NCI-H2196 treated with DMSO at 0.1 percent for 48 hours (cell line): Measurements from ENCODE around the gene TSPAN18.

Source experiments
- DNase-seq: peaks from one replicate; lab custom pipeline; 2025; ENCODE audit not compliant: unreplicated experiment; lab: John Stamatoyannopoulos, UW

Gene TSPAN18

DNA sequence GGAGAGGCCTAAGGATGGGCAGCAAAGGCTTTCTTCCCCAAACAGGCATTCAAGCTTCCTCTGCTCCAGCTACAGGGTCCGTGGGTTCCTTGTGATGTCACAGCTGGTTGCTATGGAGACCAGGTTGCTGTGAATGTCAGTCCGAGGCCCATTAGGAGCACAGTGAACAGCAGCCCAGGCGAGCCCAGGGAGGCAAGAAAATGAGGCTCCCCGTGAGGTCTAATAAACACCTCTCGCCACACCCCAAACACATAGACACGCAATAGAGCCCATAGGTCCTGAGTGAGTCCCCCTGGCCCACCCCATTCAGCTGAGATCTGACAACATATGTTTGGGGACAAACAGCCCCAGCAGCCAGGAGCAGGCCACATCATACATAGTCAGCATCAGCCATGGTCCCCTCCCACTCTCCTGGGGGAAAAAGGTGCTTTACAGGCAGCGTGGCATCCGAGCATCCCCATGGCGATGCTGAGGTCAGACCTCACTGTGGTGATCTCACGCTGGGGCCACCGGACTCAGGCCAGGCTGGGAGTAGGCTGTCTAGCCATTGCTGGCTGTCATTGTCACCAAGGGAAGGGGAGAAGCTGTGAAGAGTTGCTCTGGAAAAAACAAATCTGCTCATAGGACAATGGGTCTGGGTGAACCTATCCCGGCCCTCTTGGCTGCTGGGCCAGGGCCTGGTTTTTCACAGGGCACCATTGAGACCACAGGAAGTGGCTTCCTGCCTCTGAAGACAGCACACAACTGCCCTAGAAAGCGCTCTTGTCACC lies 247.1 kb downstream of the TSPAN18 start:
- no peak for DNase-seq

DNA sequence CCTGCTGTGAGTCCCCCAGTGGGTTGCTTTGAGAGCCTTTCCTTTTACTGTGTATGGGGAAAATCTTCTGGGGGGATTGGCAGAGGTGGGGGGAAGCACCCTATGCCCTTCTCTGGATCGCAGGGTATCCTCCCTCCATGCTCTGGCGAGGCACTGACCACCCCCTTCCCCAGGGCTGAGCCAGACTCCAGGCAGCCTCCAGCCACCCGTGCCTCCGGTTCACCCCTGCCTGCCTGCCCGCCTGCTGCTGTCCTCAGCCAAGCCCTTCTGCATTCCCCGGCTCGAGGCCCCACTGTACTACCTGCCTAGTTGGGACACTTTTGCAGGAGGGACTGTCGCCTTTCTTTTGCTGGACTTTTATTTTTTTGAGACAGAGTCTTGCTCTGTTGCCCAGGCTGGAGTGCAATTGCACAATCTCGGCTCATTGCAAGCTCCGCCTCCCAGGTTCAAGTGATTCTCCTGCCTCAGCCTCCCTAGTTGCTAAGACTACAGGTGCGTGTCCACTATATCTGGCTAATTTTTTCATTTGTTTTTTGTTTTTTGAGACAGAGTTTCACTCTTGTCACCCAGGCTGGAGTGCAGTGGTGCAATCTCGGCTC lies 247.7 kb downstream of the TSPAN18 start:
- no peak for DNase-seq

DNA sequence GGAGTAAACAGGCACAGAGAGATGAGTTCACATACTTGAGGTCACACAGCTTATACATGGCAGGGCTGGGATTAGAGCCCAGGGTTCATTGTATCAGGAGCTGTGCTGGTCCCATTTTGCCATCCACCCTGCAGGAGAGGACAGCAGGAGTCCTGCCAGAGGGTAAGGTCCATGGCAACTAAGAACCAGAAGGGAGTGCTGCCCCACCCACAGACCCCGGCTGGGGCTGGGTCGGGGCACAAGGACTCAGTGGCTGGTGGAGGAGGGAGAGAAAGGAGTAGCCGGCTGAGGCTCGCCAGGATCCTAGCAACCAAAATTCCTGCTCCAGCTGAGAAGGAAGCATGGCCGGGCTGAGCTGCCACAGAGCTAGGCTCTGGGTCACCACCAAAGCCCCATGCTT lies 249.8 kb downstream of the TSPAN18 start:
- DNase-seq = no peak

DNA sequence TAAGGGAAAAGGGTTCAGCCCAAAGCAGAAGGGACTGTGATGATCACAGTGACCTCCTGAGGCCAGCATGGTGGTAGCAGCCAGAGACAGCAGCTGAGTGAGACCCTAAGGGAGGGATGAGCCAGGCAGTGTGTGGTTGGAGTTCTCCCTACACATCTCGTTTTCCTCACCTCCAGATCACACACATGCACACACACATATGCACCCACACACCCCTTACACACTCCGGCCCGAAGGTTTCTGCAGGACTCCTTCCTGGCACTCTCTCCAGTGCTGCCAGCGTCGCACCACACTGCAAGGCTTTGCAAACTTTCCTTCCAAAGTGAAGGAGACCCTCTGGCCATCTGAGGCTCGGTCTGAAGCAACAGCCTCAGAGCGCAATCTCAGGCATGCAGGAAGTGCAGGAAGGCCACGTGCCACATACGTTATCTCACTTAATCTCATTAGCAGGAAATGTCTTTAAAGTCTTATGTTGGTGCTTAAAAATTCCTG lies 250.8 kb downstream of the TSPAN18 start:
- DNase-seq = no peak

DNA sequence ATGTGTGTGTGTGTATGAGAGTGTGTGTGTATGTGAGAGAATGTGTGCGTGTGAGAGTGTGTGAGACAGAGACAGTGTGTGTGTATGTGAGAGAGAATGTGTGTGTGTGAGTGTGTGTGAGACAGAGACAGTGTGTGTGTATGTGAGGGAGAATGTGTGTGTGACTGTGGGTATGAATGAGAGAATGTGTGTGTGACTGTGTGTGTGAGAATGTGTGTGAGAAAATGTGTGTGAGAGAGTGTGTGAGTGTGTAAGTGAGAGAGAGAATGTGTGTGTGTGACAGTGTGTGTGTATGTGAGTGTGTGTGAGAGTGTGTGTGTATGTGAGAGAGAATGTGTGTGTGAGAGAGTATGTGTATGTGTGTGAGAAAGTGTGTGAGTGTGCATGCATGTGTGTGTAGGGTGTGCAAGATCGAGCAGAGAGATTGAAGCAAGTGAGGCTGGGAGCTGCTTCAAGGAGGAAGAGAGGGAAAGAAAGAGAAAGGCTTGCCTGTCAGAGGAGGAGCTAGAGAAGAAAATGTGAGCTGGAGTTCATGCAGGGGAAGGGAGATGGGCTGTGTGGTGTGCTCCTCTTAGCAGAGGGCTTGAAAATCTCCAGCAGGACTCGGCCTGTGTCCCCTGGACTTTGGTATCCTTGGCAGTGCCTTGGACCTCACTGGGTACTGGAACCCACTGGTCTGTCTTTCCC lies 251.7 kb downstream of the TSPAN18 start:
- peak; percentile 78 for DNase-seq

DNA sequence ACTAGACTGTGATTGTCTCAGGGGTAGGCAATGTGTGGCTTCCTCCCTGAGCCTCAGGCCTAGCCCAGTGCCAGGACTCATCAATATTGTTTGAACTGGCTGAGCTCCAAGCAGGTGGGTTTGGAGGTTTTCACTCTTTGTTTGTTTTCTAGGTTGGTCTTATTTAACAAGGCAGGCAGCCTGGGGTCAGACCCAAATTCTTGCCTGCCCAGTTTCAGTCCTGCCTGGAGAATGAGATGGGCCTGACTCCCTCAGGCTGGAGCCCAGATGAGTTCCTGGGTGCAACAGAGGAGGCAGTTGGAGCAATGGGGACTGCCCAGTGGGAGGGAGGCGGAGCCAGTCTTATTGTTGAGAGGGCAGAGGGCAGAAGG lies 252.2 kb downstream of the TSPAN18 start:
- peak; percentile 96 for DNase-seq

DNA sequence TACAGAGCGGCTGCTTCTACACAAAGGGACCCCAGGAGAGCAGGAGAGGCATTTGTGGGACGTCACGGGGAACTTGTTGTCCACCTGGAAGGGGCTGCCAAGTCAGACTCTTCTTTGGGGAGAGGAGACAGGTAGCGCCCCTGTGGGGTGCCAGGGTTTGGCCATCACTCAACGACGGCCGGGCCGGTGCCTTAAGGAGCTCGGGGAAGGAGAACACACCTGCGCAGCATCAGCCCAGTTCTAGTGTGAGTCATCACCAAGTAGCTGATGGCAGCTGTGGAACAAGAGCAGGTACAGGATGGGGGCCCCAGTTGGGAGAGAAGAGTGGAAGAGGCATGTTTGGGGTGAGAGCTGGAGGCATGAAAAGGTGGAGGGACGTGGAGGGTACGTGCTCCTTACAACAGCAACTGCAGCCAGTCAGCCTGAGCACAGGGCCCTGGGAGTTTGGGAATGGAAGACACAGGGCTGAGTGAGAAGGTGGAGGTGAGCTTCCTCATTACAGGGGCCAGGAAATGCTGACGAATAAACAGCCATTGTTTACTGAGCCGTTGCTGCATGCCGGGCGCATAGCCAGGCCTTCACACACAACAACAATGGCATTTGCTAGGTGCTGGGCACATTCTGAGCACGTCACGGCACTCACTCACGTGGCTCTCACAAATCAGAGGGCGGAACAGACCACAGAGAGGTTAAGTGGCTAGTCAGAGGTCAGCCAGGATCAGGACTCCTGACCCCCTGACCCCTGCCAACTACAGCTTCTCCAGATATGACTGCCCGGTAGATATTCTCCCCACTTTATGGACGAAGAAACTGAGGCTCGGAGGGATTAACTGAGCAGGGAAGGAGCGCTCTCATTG lies 253.0 kb downstream of the TSPAN18 start:
- peak; percentile 94 for DNase-seq

DNA sequence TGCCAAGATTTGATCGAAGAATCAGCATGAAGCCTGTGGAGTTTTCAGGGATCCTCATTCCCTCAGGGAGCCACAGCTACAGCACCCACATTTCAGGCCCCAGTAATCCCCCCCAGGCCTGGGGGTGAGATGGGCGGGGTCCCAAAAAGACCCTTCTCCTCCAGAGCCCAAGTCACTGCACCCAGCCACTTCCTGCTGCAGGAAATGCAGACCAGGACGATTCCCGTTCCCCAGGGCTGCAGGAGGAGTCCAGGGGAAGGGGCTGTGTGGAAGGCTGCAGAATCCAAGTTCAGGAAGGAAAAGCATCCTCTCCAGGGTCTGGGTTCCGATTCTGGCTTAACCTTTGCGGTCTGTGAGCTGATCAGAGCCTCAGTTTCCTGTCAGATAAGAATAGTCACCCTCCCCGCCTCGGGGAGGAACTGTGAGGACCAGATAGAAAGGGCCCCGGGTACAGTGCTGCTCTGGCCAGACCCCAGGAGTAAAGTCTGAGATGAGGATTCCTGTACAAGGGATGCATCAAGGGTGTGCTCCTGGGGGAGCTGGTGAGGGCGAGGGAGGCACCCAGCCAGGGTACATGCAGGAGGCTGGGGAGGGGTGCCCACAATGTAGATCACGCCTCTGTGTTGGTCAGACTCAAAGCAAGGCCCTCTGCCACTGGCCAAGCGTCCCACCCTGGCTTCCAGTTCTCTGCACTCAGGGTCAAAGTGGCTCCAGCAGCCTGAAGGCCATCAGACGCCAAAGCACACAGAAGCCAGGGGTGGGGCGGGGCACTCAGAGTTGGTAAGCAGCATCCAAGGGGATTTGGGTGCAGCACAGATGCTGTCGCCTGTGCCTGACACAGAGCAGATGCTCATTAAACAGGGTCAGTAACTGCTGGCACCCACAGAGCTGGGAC lies 254.0 kb downstream of the TSPAN18 start:
- DNase-seq = no peak
